Neutrophil (primary cell): ENCODE data around the gene SMYD2.

Experiments
- H3K27ac ChIP-seq: fragments of 200-600 bp; sonication (generic); 2 replicates; pipeline ENCODE4 v1.5.1; 2016; ENCODE audit warnings: mild to moderate bottlenecking, moderate library complexity
- H3K27me3 ChIP-seq: fragments of 200-600 bp; sonication (generic); 2 replicates; pipeline ENCODE4 v1.6.0; 2016; ENCODE audit warnings: mild to moderate bottlenecking
- H3K36me3 ChIP-seq: fragments of 200-600 bp; sonication (generic); 2 replicates; pipeline ENCODE4 v1.5.1; 2017
- H3K4me1 ChIP-seq, 2 experiments: fragments of 200-600 bp in 1 of 2; sonication (generic) in 1 of 2; 1 replicate in 1 of 2; 2 replicates in 1 of 2; pipeline versions ENCODE4 v1.5.1 to v1.6.1; 2013 to 2016; ENCODE audit warnings: low read depth in 1 of 2, low read length in 1 of 2, mild to moderate bottlenecking in 1 of 2, moderate library complexity in 1 of 2; ENCODE audit not compliant: control insufficient read depth in 1 of 2, insufficient read depth in 1 of 2
- H3K4me3 ChIP-seq, 2 experiments: fragments of 200-600 bp in 1 of 2; sonication (generic) in 1 of 2; 1 replicate in 1 of 2; 2 replicates in 1 of 2; pipeline ENCODE4 v1.5.1; 2013 to 2016; ENCODE audit warnings: low read depth in 1 of 2, low read length in 1 of 2, mild to moderate bottlenecking in 1 of 2, moderate library complexity in 1 of 2
- H3K9me3 ChIP-seq: fragments of 200-600 bp; sonication (generic); 2 replicates; pipeline ENCODE4 v1.5.1; 2016
- TF ChIP-seq, protein P1 (sequence below): fragments of 200-600 bp; sonication (generic); IDR thresholded peaks from 2 replicates; pipeline ENCODE4 v1.5.1; 2016; ENCODE audit warnings: antibody characterized with exemption

The SMYD2 gene

DNA sequence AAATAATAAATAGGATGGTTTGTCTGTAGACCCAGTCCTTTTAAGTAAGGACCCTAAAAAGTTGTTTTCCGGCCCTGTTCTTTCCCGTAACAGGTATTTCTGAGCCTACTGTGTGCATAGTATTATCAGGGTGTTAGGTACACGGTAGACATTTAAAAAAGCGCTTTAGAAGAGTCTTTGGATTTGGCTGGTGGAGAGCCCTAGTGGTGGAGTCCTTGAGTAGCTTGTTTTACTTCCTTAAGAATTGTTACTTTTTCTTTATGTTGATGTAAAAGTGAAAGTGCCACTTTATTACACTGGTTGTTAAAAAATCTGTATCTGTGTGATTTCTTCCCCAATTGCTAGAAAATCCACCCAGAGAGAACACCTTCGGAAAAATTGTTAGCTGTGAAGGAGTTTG, 36.8 kb downstream of the SMYD2 start:
- Histone ChIP-seq H3K4me1 (no peaks in the 10 kb centered on the region), H3K27ac (no peak overlapping the region), H3K36me3 (no peaks in the 10 kb centered on the region), H3K27me3 (no peaks in the 10 kb centered on the region), H3K9me3 (no peaks in the 10 kb centered on the region), H3K4me3 (no peak overlapping the region)
- TF ChIP-seq, protein P1, sequence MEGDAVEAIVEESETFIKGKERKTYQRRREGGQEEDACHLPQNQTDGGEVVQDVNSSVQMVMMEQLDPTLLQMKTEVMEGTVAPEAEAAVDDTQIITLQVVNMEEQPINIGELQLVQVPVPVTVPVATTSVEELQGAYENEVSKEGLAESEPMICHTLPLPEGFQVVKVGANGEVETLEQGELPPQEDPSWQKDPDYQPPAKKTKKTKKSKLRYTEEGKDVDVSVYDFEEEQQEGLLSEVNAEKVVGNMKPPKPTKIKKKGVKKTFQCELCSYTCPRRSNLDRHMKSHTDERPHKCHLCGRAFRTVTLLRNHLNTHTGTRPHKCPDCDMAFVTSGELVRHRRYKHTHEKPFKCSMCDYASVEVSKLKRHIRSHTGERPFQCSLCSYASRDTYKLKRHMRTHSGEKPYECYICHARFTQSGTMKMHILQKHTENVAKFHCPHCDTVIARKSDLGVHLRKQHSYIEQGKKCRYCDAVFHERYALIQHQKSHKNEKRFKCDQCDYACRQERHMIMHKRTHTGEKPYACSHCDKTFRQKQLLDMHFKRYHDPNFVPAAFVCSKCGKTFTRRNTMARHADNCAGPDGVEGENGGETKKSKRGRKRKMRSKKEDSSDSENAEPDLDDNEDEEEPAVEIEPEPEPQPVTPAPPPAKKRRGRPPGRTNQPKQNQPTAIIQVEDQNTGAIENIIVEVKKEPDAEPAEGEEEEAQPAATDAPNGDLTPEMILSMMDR: no peak

DNA sequence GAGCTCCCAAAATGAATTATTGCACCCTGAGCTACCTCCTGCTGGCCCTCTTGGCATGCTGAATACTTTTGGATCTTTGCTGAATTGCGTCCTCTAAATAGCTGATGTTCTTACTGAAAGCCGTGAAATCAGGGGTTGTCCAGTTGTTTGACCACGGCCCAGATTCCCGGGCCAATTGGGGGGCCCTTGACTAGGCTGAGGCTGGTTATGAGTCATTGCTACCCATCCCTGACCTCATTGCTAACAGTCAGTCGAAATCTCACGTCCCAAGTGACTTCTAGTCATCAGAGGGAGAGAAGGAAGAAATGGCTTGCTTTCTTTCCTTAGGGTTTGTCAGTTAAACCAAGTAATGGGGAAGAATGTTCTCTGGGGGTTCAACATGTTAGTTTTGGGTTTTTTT, 37.4 kb downstream of the SMYD2 start:
- no peak overlapping the region for H3K27ac ChIP-seq
- no peaks in the 10 kb centered on the region for H3K36me3 ChIP-seq
- H3K4me3 ChIP-seq: no peak overlapping the region
- TF ChIP-seq, protein P1: no peak
- H3K27me3 ChIP-seq: no peaks in the 10 kb centered on the region
- H3K9me3 ChIP-seq: no peaks in the 10 kb centered on the region
- H3K4me1 ChIP-seq: no peaks in the 10 kb centered on the region

DNA sequence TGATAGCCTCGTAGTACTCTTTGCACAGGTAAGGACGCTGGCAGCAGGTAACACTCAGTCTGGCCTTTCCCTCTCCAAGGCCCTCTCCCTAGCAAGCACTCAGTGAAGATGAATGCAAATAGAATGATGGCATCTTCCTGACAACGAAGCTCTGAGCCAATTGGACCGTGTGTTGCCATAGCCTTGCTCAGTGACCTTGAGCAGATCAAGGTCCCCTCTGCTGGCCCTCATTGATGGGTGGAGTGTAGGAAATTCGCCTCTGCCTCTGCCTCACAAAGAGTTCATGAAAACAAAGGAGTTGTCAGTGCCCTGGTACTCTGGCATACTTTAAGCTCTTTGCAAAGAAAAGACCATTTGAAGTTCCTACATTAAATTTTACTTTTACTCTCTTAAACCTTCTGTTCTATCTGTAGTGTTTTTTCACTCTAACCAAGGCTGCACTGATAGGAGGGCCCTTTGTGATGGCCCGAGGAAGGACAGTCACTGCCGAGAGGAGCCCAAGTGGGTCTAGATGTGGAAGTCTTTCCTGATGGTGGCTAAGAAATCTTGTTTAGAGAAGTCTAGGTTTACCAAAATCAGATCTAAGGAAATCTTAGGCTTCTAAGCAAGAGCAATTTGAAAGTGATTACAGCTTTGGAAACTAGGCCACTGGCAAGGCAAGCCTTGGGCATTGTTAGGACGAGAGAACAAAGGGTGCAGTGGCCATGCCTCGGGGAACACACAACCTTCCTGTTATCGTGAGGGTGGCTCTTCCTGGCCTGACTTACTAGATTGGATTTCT, 38.2 kb downstream of the SMYD2 start:
- no peaks in the 10 kb centered on the region for H3K9me3 ChIP-seq
- H3K36me3 ChIP-seq: no peaks in the 10 kb centered on the region
- H3K27ac ChIP-seq: no peak overlapping the region
- H3K4me1 ChIP-seq: no peaks in the 10 kb centered on the region
- no peak overlapping the region for H3K4me3 ChIP-seq
- TF ChIP-seq, protein P1: no peak
- H3K27me3 ChIP-seq: no peaks in the 10 kb centered on the region

DNA sequence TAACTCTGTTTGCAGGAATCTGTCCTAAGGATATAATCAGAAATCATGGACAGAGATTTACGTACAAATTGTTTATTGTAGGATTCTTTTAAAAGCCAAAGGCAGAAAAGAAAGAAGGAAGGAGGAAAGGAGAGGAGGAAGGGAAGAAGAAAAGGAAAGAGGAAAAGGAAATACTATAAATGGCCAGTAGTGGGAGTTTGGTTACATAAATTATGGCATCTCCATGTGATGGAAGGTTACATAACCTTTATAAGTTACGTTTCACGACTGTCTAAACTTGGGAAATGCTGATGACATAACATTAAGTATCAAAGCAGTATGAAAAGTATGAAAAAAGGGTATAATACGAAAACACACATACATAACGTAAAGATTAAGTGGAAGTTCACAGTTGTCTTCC, 39.0 kb downstream of the SMYD2 start:
- Histone ChIP-seq H3K4me3 (no peak overlapping the region), H3K27me3 (no peaks in the 10 kb centered on the region), H3K4me1 (no peaks in the 10 kb centered on the region), H3K9me3 (no peaks in the 10 kb centered on the region), H3K36me3 (no peaks in the 10 kb centered on the region), H3K27ac (no peak overlapping the region)
- TF ChIP-seq, protein P1: no peak

DNA sequence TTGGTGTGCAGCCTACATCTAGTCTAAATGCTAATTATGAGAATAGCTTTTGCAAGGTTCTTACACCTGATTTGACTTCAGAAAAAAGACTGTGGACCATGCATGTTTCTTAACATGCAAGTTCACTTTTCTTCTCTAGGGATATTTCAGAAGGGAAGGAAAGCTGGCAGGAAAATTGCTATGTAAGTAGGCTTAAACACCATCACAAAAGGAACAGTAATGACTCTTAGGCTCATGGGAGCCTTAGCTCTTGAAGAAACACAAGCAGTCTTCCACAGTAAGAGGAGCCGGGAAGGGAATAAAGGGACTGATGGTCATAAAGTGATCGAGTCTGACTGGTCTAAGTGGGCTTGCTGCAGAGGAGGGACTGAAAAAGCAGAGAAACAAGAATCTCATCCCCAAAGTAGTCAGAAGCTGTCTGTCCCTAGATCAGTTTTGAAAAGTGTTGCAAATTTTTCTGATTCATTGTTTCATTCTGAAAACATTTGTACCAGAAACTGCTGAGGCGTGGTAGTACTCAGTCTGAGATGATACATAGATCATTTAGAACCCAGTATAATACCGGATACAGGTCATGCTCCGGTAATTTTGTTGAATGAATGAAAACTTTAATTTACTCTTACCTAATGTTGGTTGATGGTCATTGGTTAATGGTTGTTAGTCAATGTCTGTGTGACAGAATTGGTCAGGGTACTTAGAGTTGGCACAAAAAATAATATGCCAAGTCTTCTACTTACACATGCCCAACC, 40.9 kb downstream of the SMYD2 start:
- H3K4me3 ChIP-seq: no peak overlapping the region
- TF ChIP-seq, protein P1: no peak
- H3K36me3 ChIP-seq: no peaks in the 10 kb centered on the region
- no peak overlapping the region for H3K27ac ChIP-seq
- no peaks in the 10 kb centered on the region for H3K9me3 ChIP-seq
- no peaks in the 10 kb centered on the region for H3K27me3 ChIP-seq
- H3K4me1 ChIP-seq: no peaks in the 10 kb centered on the region
